GM12878 (cell line): ENCODE data around the gene FARS2. TPM values are rescaled to one million over a fixed set of nuclear protein-coding genes. Genes with fewer than 3 reads are reported as not detected.

Source experiments
- ATAC-seq: fragments of 200-7000 bp; cut with Tn5 transposase; 3 replicates; pipeline ENCODE4 v1.9.1; 2020; ENCODE audit warnings: mild to moderate bottlenecking, moderate library complexity
- BruUV-seq: library from RNA; stranded (reverse); fragments of 400-500 nt; replicated peaks from 2 replicates; lab custom pipeline; 2021; lab: Mats Ljungman, UMichigan
- CTCF ChIA-PET: fragments of 300-600 bp; sonication (Branson Sonifier 250); formaldehyde crosslinking; extraction: SDS; loops from one replicate; lab custom pipeline; 2021; ENCODE audit warnings: inconsistent platforms; lab: Yijun Ruan, JAX
- POLR2A ChIA-PET: fragments of 350-600 bp; formaldehyde crosslinking; extraction: SDS; loops from one replicate; lab custom pipeline; 2021; ENCODE audit warnings: inconsistent platforms; lab: Charles Lee
- RAD21 ChIA-PET: fragments of 300-600 bp; sonication (Branson Sonifier 250); formaldehyde crosslinking; loops from one replicate; lab custom pipeline; 2023; ENCODE audit warnings: antibody characterized with exemption; ENCODE audit not compliant: unreplicated experiment; lab: Charles Lee
- SMC1A ChIA-PET: fragments of 300-600 bp; sonication (Branson Sonifier 250); formaldehyde crosslinking; loops from one replicate; lab custom pipeline; 2023; ENCODE audit not compliant: unreplicated experiment, uncharacterized antibody; lab: Charles Lee
- DNase-seq: peaks from one replicate; pipeline ENCODE4 v3.0.0-alpha.2; 2011; ENCODE audit warnings: low read depth, low spot score
- FAIRE-seq: peaks from 3 replicates; lab custom pipeline; 2011; peaks lifted over from hg19 to GRCh38; lab: Jason Lieb, UNC
- H2AFZ ChIP-seq: 2 replicates; pipeline ENCODE4 v1.6.0; 2011; ENCODE audit warnings: low read depth, low read length, control low read depth; ENCODE audit not compliant: control insufficient read depth
- H3K27ac ChIP-seq: 2 replicates; pipeline ENCODE4 v1.5.1; 2011; ENCODE audit warnings: control low read depth; ENCODE audit not compliant: control insufficient read depth, insufficient read depth
- H3K27me3 ChIP-seq, 2 experiments: replicated peaks in 1 of 2; 2 replicates each; pipeline versions ENCODE4 v1.6.0 to v1.6.1; 2011; ENCODE audit warnings: low read length in 1 of 2; ENCODE audit not compliant: control insufficient read depth in 2 of 2, insufficient read depth in 2 of 2
- H3K36me3 ChIP-seq, 2 experiments: 2 replicates each; pipeline ENCODE4 v1.5.1; 2011; ENCODE audit warnings: low read length in 1 of 2; ENCODE audit not compliant: control insufficient read depth in 2 of 2, insufficient read depth in 2 of 2
- H3K4me1 ChIP-seq: 2 replicates; pipeline ENCODE4 v1.6.1; 2011; ENCODE audit warnings: mild to moderate bottlenecking, low read length, moderate library complexity, mixed read lengths; ENCODE audit not compliant: control insufficient read depth, insufficient read depth
- H3K4me2 ChIP-seq: 2 replicates; pipeline ENCODE4 v1.6.0; 2011; ENCODE audit warnings: control low read depth; ENCODE audit not compliant: control insufficient read depth, insufficient read depth
- H3K4me3 ChIP-seq: fragments of 200-600 bp; sonication (generic); 2 replicates; pipeline ENCODE4 v1.5.1; 2016
- H3K79me2 ChIP-seq: 2 replicates; pipeline ENCODE4 v1.6.0; 2011; ENCODE audit warnings: low read length; ENCODE audit not compliant: control insufficient read depth, insufficient read depth
- H3K9ac ChIP-seq: 2 replicates; pipeline ENCODE4 v1.8.0; 2011; ENCODE audit warnings: low read length, control low read depth, mixed read lengths; ENCODE audit not compliant: control insufficient read depth, insufficient read depth
- H3K9me3 ChIP-seq: replicated peaks from 3 replicates; pipeline ENCODE4 v1.5.1; 2011; ENCODE audit warnings: mild to moderate bottlenecking, low read length; ENCODE audit not compliant: control insufficient read depth, insufficient read depth
- H4K20me1 ChIP-seq: 2 replicates; pipeline ENCODE4 v1.6.0; 2011; ENCODE audit not compliant: control insufficient read depth, insufficient read depth
- BACH1 ChIP-seq: fragments of 450-650 bp; IDR thresholded peaks from 2 replicates; pipeline ENCODE4 v1.6.1; 2017; ENCODE audit warnings: mild to moderate bottlenecking, borderline replicate concordance
- CBX3 ChIP-seq: fragments of 200-600 bp; sonication (generic); IDR thresholded peaks from 2 replicates; pipeline ENCODE4 v1.6.1; 2016; ENCODE audit warnings: low read depth, borderline replicate concordance
- CREB1 ChIP-seq: IDR thresholded peaks from 2 replicates; pipeline ENCODE4 v1.6.1; 2012; ENCODE audit warnings: low read depth, mild to moderate bottlenecking, inconsistent platforms
- CTCF ChIP-seq, 3 experiments: IDR thresholded peaks in 2 of 3; conservative IDR thresholded peaks in 1 of 3; 2 replicates each; pipeline ENCODE4 v1.5.1; 2011; ENCODE audit warnings: low read depth in 3 of 3, low read length in 3 of 3, mild to moderate bottlenecking in 3 of 3, control low read depth in 2 of 3, moderate library complexity in 2 of 3, inconsistent platforms in 1 of 3, mixed read lengths in 1 of 3; ENCODE audit not compliant: control insufficient read depth in 2 of 3, insufficient read depth in 1 of 3; ENCODE audit errors: extremely low read depth in 1 of 3
- EGR1 ChIP-seq, 2 experiments: IDR thresholded peaks; 1 replicate in 1 of 2; 2 replicates in 1 of 2; pipeline ENCODE4 v1.6.1; 2011 to 2012; ENCODE audit warnings: low read depth in 2 of 2, low read length in 2 of 2, borderline replicate concordance in 1 of 2, mild to moderate bottlenecking in 1 of 2, moderate library complexity in 1 of 2
- EZH2 ChIP-seq: IDR thresholded peaks from 2 replicates; pipeline ENCODE4 v1.6.1; 2012; ENCODE audit warnings: low read depth, mild to moderate bottlenecking, control low read depth, inconsistent platforms, low read length, borderline replicate concordance; ENCODE audit not compliant: control insufficient read depth
- IRF4 ChIP-seq: IDR thresholded peaks from 2 replicates; pipeline ENCODE4 v1.6.1; 2011; ENCODE audit warnings: low read depth, low read length
- IRF5 ChIP-seq: fragments of 450-650 bp; IDR thresholded peaks from 2 replicates; pipeline ENCODE4 v1.6.1; 2017; ENCODE audit warnings: borderline replicate concordance
- KAT2A ChIP-seq: conservative IDR thresholded peaks from 2 replicates; pipeline ENCODE4 v1.6.1; 2011; ENCODE audit warnings: low read depth, low read length; ENCODE audit not compliant: control insufficient read depth
- LARP7 ChIP-seq: fragments of 450-650 bp; IDR thresholded peaks from 2 replicates; pipeline ENCODE4 v1.6.1; 2017; ENCODE audit warnings: mild to moderate bottlenecking
- NFXL1 ChIP-seq: fragments of 450-650 bp; IDR thresholded peaks from 2 replicates; pipeline ENCODE4 v1.6.1; 2017; ENCODE audit warnings: antibody characterized with exemption, mild to moderate bottlenecking, borderline replicate concordance
- NFYB ChIP-seq: IDR thresholded peaks from 2 replicates; pipeline ENCODE4 v1.6.1; 2011; ENCODE audit warnings: low read depth, mild to moderate bottlenecking, low read length, improper control_type of control experiment, moderate library complexity; ENCODE audit not compliant: insufficient read depth
- PML ChIP-seq: IDR thresholded peaks from 2 replicates; pipeline ENCODE4 v1.6.1; 2012; ENCODE audit warnings: low read length, inconsistent platforms
- RAD51 ChIP-seq: fragments of 450-650 bp; IDR thresholded peaks from 2 replicates; pipeline ENCODE4 v1.6.1; 2016; ENCODE audit warnings: moderate library complexity, mild to moderate bottlenecking, inconsistent platforms
- RCOR1 ChIP-seq: conservative IDR thresholded peaks from 2 replicates; pipeline ENCODE4 v1.6.1; 2012; ENCODE audit warnings: low read depth, low read length, improper control_type of control experiment
- SMARCA5 ChIP-seq: fragments of 450-650 bp; IDR thresholded peaks from 2 replicates; pipeline ENCODE4 v1.6.1; 2017; ENCODE audit warnings: mild to moderate bottlenecking
- TAF1 ChIP-seq: IDR thresholded peaks from 2 replicates; pipeline ENCODE4 v1.6.1; 2011; ENCODE audit warnings: mild to moderate bottlenecking, low read depth, low read length, borderline replicate concordance
- ZNF207 ChIP-seq: fragments of 450-650 bp; IDR thresholded peaks from 2 replicates; pipeline ENCODE4 v1.6.1; 2014; ENCODE audit warnings: antibody characterized with exemption, mild to moderate bottlenecking, borderline replicate concordance
- ZNF622 ChIP-seq: fragments of 450-650 bp; IDR thresholded peaks from 2 replicates; pipeline ENCODE4 v1.6.1; 2017; ENCODE audit warnings: mild to moderate bottlenecking, inconsistent platforms
- WGBS: methylation state at CpG from one replicate; pipeline ENCODE4 v1.1.6; 2016; ENCODE audit warnings: low lambda C conversion rate; ENCODE audit not compliant: insufficient replicate concordance, insufficient coverage; ENCODE audit errors: missing lambda C conversion rate; 5-methylcytosine and 5-hydroxymethylcytosine counted together
- in situ Hi-C: fragments of 300-500 bp; cut with MboI; formaldehyde crosslinking; loops from 9 replicates; pipeline ENCODE4 v1.14.3; 2018; ENCODE audit warnings: mixed read lengths
- intact Hi-C: fragments of 100-400 bp; cut with micrococcal nuclease; formaldehyde crosslinking; loops from one replicate; pipeline ENCODE4 v1.14.2; 2022; ENCODE audit not compliant: unreplicated experiment
- polyA plus RNA-seq, 11 experiments: library from polyadenylated mRNA; depleted of rRNA in 4 of 11; unstranded in 6 of 11; stranded (reverse) in 5 of 11; fragments of >200 nt; fragmentation: Nextera tagmentation in 4 of 11; fragmentation: Illumina TruSeq in 1 of 11; extraction: Ambion mirVana in 4 of 11; extraction: Trizol in 1 of 11; gene quantifications; 1 replicate in 1 of 11; 2 replicates in 10 of 11; pipeline versions ENCODE4 v1.2.1 to v1.2.3, GENCODE V29; 2011 to 2016; ENCODE audit warnings: inconsistent platforms in 2 of 11, missing spikeins in 2 of 11, low read depth in 1 of 11
- total RNA-seq, 4 experiments: library from RNA; depleted of rRNA in 3 of 4; stranded (reverse); fragments of >200 nt in 3 of 4; fragmentation: Illumina TruSeq in 1 of 4; extraction: Trizol in 1 of 4; gene quantifications; 2 replicates each; pipeline versions ENCODE4 v1.2.1 to v1.2.3, GENCODE V29; 2013 to 2021

The FARS2 gene
- total and polyA plus RNA-seq, 10 of the 15 experiments (the other 5 are each of a cell fraction or from before 2014, with no cell fraction given) = 16.8 to 46.7 (median 25.6) TPM

GRCh38 chr6:5531161-5531560, 269.8 kb downstream of the FARS2 start (continued):
- no peak for TF ChIP-seq PML
- TF ChIP-seq TAF1 = no peak

GRCh38 chr6:5531853-5532375, 270.6 kb downstream of the FARS2 start:
- Histone ChIP-seq H3K9ac (no peak overlapping the region), H3K36me3 (no peaks in the 10 kb centered on the region), H3K79me2 (no peaks in the 10 kb centered on the region), H3K4me2 (no peak overlapping the region), H3K27me3 (no peaks in the 10 kb centered on the region), H3K4me1 (no peaks in the 10 kb centered on the region), H3K9me3 (0 out of 3 replicates have a peak, but pooled peaks cover 1% of the 10 kb centered on the region), H4K20me1 (no peaks in the 10 kb centered on the region), H3K27ac (no peak overlapping the region), H3K4me3 (no peak overlapping the region), H2AFZ (no peak overlapping the region)
- ATAC-seq (no peak), DNase-seq (no peak), FAIRE-seq (no peak)
- in situ Hi-C loops (no loop called here), intact Hi-C loops (no loop called here)
- RAD21 ChIA-PET = no interaction called here
- WGBS = 67% methylated on average over 6 of the region's 6 CpGs
- POLR2A ChIA-PET = no interaction called here
- TF ChIP-seq IRF4 (no peak), RAD51 (no peak), EGR1 (IDR thresholded peaks at IDR 0.05; ENCODE audit: borderline replicate concordance in 1 of 2, low read depth in 2 of 2, low read length in 2 of 2) (no peak), CBX3 (no peak), RCOR1 (no peak), CTCF (IDR thresholded peaks at IDR 0.05 in 2 of 3, conservative IDR thresholded peaks at IDR 0.05 in 1 of 3; ENCODE audit: control insufficient read depth in 2 of 3, extremely low read depth in 1 of 3, insufficient read depth in 1 of 3, low read depth in 3 of 3, low read length in 3 of 3) (no peak), KAT2A (no peak), EZH2 (no peak), CREB1 (no peak), IRF5 (no peak), BACH1 (no peak), LARP7 (no peak), ZNF207 (no peak), NFYB (no peak), NFXL1 (no peak), SMARCA5 (no peak), ZNF622 (no peak)
- CTCF ChIA-PET = no interaction called here
- SMC1A ChIA-PET = interaction anchor here (3.3 kb wide), 1 partner anchor 11 kb away, joined by 14 read pairs; no protein-coding TSS in a partner anchor
- BruUV-seq = no TSS peak
